Mononuclear cell (primary cell): ENCODE measurements around the gene GRHL1. TPM values are rescaled to one million over a fixed set of nuclear protein-coding genes. Genes with fewer than 3 reads are reported as not detected.
A peak's percentile ranks its signal among the peaks of the same experiment; 100 is the strongest.

Experiments
- H3K27me3 ChIP-seq: 2 replicates; pipeline ENCODE4 v1.6.0; 2011; ENCODE audit warnings: low read length, control low read depth; ENCODE audit not compliant: insufficient read depth
- H3K4me1 ChIP-seq: 2 replicates; pipeline ENCODE4 v1.5.1; 2011; ENCODE audit warnings: mild to moderate bottlenecking, low read length, control low read depth; ENCODE audit not compliant: insufficient read depth
- H3K4me3 ChIP-seq: 2 replicates; pipeline ENCODE4 v1.5.1; 2011; ENCODE audit warnings: mild to moderate bottlenecking, low read length, moderate library complexity
- H3K9me3 ChIP-seq: 2 replicates; pipeline ENCODE4 v1.5.1; 2011; ENCODE audit warnings: low read depth, mild to moderate bottlenecking, control low read depth, low read length
- total RNA-seq: library from RNA; depleted of rRNA; stranded (reverse); fragments of >200 nt; gene quantifications from one replicate; pipeline ENCODE4 v1.2.3, GENCODE V29; 2012

GRHL1 gene
- total RNA-seq, 1 donor: 3.9 TPM

DNA sequence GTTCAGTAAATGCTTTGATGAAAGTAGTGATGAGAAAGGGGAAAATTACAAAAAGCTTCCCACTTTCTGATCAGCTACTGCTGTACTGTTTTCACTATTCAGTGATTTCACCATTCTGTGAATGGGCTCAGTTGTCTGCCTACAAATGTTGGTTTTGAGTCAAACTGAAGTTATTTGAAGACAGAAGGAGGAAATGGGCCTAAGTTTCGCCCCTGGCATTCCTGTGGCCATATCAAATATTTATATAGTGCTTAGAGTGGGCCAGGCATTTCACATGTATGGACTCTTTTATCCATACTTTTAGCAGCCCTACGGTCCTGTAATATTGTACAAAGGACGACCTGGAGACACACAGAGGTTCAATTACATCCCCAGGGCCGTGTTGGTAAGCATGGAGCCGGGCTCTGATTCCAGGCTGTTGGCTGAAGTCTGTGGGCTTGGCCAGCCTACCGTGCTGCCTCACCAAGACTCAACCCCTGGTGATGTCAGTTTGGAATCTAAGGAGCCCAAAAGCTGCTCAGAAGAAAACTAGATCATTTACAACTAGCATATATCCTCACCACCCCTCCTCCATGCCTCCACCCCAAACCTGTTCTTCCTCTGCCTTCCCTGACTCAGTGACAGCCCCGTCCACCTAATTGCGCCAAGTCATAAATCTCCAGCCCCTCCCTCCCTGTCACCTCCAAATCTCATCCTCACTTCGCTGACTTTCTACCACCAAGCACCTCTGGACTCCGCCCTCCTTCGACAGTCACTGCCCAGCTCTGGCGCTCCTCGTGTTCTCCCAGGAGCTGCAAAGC, 10.1 kb upstream of the GRHL1 start:
- H3K4me1 ChIP-seq: no peaks in the 10 kb centered on the region
- H3K27me3 ChIP-seq: peaks cover 3% of the 10 kb centered on the region
- H3K9me3 ChIP-seq: no peaks in the 10 kb centered on the region
- no peak overlapping the region for H3K4me3 ChIP-seq

DNA sequence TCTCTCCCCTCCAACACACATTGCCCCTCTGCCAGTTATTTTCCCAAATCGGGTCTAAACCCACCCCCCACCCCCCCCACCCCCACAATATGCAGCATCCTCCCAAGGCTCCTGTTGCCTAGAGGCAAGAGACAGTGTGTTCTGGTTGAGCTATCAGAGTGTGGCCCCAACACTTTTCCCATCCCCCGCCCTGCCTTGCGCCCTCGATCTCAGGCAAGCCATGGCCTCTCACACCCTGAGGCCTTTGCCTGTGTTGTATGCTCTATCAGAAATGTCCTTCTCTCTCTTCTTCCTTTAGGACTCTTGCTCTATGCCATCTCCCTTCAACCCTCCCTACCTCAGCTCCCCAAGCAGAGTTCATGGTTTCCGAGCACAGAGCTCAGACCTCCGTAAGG, 9.5 kb upstream of the GRHL1 start:
- Histone ChIP-seq H3K4me3 (no peak overlapping the region), H3K9me3 (no peaks in the 10 kb centered on the region), H3K4me1 (no peaks in the 10 kb centered on the region), H3K27me3 (peaks cover 3% of the 10 kb centered on the region)

DNA sequence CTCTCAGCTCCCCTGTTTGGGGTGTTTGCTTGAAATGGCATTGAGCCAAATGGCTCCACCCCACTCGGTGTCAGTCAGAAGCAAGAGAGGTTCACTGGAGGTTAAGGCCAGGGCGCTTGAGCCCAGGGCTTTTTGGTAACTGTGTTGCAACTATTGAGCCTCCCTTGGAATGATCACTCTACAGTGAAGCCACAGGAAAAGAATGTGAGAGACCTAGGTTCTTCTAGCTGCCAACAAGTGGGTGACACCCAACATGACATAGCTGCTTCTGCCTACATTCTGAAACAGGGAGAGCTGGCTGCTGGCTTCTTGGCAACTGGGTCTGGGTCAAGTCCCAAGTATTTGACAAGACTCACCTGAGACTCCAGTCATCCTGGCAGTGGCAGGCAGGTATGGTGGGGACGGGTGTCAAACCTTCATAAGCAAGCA, 7.1 kb upstream of the GRHL1 start:
- no peaks in the 10 kb centered on the region for H3K4me1 ChIP-seq
- H3K9me3 ChIP-seq: no peaks in the 10 kb centered on the region
- peaks cover 5% of the 10 kb centered on the region for H3K27me3 ChIP-seq
- no peak overlapping the region for H3K4me3 ChIP-seq

DNA sequence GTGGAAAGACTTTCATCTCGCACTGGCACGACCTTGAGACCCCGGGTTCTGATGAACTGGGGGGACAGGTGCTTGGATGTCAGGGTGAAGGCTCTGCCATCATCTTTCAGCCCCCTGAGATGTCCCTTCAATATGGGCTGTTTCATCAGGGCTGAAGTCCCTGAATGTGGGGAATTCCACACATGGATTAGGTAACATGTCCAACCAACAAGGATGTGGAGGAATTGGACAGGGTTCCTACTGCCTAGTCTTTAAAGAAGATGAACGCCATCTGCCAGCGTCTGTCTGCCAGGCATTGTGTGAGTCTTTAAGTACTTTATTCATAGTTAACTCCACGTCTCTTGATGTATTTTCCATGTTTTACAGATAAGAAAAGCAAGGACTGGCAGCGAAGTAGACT, 5.9 kb upstream of the GRHL1 start:
- Histone ChIP-seq H3K9me3 (no peaks in the 10 kb centered on the region), H3K4me1 (peaks cover 4% of the 10 kb centered on the region), H3K27me3 (peaks cover 16% of the 10 kb centered on the region), H3K4me3 (no peak overlapping the region)

DNA sequence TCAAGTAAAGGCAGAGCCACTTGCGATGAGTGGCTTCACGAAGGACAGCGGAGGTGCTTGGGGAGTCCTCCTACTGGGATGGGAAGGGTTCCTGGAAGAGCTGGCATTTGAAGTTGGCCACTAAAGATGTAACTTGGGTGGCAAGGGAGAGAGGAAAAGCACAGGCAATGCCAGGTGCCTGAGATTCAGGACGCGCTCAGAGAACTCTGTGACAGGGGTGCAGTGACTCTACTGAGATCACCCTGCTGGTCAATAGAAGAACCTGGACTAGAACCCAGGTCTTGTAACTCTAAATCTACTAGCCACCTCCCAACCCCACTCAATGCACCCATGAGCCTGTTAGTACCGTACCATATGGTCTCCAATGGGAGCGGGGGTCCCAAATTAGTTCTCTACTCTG, 5.4 kb upstream of the GRHL1 start:
- peaks cover 4% of the 10 kb centered on the region for H3K4me1 ChIP-seq
- peaks cover 16% of the 10 kb centered on the region for H3K27me3 ChIP-seq
- no peak overlapping the region for H3K4me3 ChIP-seq
- no peaks in the 10 kb centered on the region for H3K9me3 ChIP-seq

GRCh38 chr2:9946818-9947217, 4.7 kb upstream of the GRHL1 start:
- H3K27me3 ChIP-seq: peaks cover 16% of the 10 kb centered on the region
- peaks cover 4% of the 10 kb centered on the region for H3K4me1 ChIP-seq
- no peaks in the 10 kb centered on the region for H3K9me3 ChIP-seq
- H3K4me3 ChIP-seq: no peak overlapping the region

DNA sequence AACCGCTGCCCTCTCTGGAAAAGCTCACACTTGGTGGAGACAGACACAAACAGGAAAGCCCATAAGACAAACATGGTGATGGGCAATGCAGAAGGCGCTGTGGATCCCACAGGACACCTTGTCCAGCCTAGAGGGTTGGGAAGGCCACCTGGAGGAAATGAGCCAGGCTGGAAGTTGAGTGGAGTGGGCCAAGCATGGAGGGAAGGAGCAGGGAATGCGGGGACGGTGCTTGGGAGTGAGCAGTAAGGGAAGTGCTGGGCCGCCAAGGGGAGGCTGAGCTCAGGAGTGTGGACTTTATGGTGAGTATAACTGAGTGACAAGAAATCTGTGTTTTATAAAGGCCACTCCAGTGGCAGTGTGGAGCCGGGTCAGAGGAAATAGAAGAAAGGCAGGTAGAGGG, 2.8 kb upstream of the GRHL1 start:
- Histone ChIP-seq H3K9me3 (no peaks in the 10 kb centered on the region), H3K27me3 (peaks cover 33% of the 10 kb centered on the region), H3K4me3 (no peak overlapping the region)

GRCh38 chr2:9949239-9949991, 2.1 kb upstream of the GRHL1 start:
- Histone ChIP-seq H3K4me3 (no peak overlapping the region), H3K4me1 (peaks cover 15% of the 10 kb centered on the region), H3K27me3 (peaks cover 40% of the 10 kb centered on the region), H3K9me3 (no peaks in the 10 kb centered on the region)

More for the DNA sequence above, 2.8 kb upstream of the GRHL1 start:
- H3K4me1 ChIP-seq: peaks cover 15% of the 10 kb centered on the region

GRCh38 chr2:9949992-9950520, 1.4 kb upstream of the GRHL1 start:
- Histone ChIP-seq H3K4me3 (no peak overlapping the region), H3K9me3 (no peaks in the 10 kb centered on the region), H3K4me1 (peaks cover 15% of the 10 kb centered on the region), H3K27me3 (peaks cover 46% of the 10 kb centered on the region)

- H3K27me3 ChIP-seq: peaks cover 45% of the 10 kb centered on the region
- H3K4me3 ChIP-seq: peak overlapping the region; percentile 50
- H3K9me3 ChIP-seq: no peaks in the 10 kb centered on the region
- H3K4me1 ChIP-seq: peaks cover 15% of the 10 kb centered on the region
These were observed 797 bp upstream of the GRHL1 start for GRCh38 chr2:9950521-9951271.

DNA sequence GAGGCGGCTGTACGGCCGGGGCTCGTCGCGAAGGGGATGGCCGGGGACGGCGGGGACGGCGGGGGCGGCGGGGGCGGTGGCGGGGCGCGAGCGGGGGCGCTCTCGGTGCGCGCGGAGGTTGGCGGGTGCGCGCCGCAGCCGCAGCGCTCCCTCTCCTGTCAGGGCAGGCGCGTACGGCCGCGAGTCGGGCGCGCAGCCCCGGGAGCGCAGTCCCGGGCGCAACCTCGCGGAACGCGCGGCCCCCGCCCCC, 296 bp upstream of the GRHL1 start:
- no peaks in the 10 kb centered on the region for H3K9me3 ChIP-seq
- H3K4me3 ChIP-seq: peak overlapping the region; percentile 50
- H3K27me3 ChIP-seq: peaks cover 46% of the 10 kb centered on the region
- peaks cover 15% of the 10 kb centered on the region for H3K4me1 ChIP-seq

DNA sequence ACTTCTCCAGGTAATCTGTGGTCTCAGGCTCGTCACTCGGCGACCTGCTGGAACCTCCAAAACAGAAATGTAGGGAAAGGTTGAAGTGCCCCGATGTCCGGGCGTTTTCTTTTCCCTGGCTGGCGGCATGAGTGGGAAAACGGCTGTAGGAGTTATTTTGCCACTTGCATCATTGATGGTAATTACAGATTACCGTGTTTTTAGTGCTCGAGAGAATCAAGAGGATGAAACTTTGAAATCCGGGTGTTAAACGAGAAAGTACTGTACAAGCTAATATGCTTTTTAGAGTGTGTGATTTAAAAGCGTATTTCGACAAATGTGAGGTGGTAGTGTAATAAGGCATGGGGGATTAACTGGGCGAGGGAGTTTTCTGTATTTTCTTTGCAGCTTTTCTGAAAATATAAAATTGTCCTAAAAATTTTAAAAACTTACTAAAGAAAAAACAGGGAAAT, 819 bp downstream of the GRHL1 start:
- Histone ChIP-seq H3K9me3 (no peaks in the 10 kb centered on the region), H3K4me3 (peak overlapping the region; percentile 40), H3K27me3 (peaks cover 49% of the 10 kb centered on the region), H3K4me1 (peaks cover 15% of the 10 kb centered on the region)

DNA sequence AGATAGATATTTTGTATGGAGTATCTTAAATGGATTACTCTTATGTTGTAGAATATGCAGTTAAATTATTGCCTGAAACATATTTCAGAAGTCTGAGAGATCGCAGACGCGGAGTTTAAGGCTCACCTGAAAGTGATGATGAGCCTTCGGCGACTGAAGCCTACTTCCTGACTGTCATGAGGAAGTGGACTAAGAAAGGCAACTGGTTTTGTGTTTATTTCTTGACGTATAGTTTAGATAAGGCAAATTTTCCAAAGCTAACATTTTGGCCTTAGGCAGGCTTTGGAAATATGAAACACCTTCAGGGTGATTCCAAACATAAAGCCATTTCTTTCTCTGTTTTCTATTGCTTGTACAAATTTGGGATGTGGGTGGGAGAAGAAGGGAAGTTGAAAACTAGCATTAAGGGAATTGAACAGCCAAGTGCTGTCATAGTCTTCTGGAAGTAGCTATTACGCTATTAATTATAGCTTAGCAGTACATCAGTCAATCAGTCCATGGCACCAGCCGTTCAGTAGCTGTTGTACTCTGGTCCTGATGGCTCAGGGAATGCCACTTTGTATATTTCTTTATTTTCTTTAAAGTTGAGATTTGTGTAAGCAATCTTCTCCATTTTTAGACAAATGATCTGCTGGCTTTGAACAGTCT, 1.5 kb downstream of the GRHL1 start:
- H3K27me3 ChIP-seq: peaks cover 47% of the 10 kb centered on the region
- no peaks in the 10 kb centered on the region for H3K9me3 ChIP-seq
- peaks cover 15% of the 10 kb centered on the region for H3K4me1 ChIP-seq
- no peak overlapping the region for H3K4me3 ChIP-seq

DNA sequence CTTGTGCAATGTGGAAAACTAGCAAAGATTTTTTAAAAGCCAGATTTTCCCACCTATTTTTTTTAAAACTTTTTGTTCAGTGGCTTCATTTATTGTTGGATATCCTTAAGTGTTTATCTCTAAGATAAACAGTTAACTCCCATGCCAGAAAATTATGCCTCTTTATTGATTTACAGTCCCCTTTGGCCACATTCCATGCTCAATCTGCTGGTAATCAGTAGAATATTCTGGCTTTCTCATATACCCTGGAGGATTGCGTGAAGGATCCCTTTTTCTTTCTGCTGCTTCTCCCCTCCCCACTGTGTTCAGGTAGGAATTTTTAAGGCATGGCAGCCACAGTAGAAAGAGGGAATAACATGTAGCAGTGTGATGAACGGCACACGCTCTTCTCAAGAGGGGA, 2.6 kb downstream of the GRHL1 start:
- H3K4me3 ChIP-seq: no peak overlapping the region
- no peaks in the 10 kb centered on the region for H3K9me3 ChIP-seq
- peaks cover 50% of the 10 kb centered on the region for H3K27me3 ChIP-seq
- H3K4me1 ChIP-seq: peaks cover 15% of the 10 kb centered on the region

GRCh38 chr2:9958057-9958456, 6.6 kb downstream of the GRHL1 start:
- Histone ChIP-seq H3K9me3 (no peaks in the 10 kb centered on the region), H3K27me3 (peaks cover 32% of the 10 kb centered on the region), H3K4me1 (no peaks in the 10 kb centered on the region), H3K4me3 (no peak overlapping the region)
